ENCODE results near the gene TIMM13. TPM values are rescaled to one million over a fixed set of nuclear protein-coding genes. Genes with fewer than 3 reads are reported as not detected.

Gene TIMM13
- total RNA-seq, 1 experiment from 2014 or later = 81.8 TPM

GRCh38 chr19:2446381-2446780 is 19.0 kb upstream of the TIMM13 start:
- no peak for TF ChIP-seq CTCF (IDR thresholded peaks at IDR 0.05; ENCODE audit: unreplicated experiment)
- CTCF ChIA-PET = no interaction called here
- Mint-ChIP-seq H3K27ac (ENCODE audit: unreplicated experiment) (no peak overlapping the region), H3K36me3 (ENCODE audit: insufficient read depth, unreplicated experiment) (peaks cover 22% of the 10 kb centered on the region), H3K4me3 (ENCODE audit: low read depth, unreplicated experiment) (no peak overlapping the region), H3K4me1 (ENCODE audit: low read depth, unreplicated experiment) (no peaks in the 10 kb centered on the region), H3K27me3 (ENCODE audit: unreplicated experiment) (no peaks in the 10 kb centered on the region), H3K9me3 (ENCODE audit: low read depth, unreplicated experiment) (no peaks in the 10 kb centered on the region)
- no peak for DNase-seq
- intact Hi-C loops (cut with micrococcal nuclease; ENCODE audit: unreplicated experiment) = no loop called here
- no TSS peak for BruUV-seq (replicated peaks)

- Mint-ChIP-seq H3K27me3 (ENCODE audit: unreplicated experiment) (no peaks in the 10 kb centered on the region), H3K27ac (ENCODE audit: unreplicated experiment) (no peak overlapping the region), H3K4me1 (ENCODE audit: low read depth, unreplicated experiment) (no peaks in the 10 kb centered on the region), H3K4me3 (ENCODE audit: low read depth, unreplicated experiment) (no peak overlapping the region), H3K36me3 (ENCODE audit: insufficient read depth, unreplicated experiment) (peaks cover 16% of the 10 kb centered on the region), H3K9me3 (ENCODE audit: low read depth, unreplicated experiment) (no peaks in the 10 kb centered on the region)
- no peak for TF ChIP-seq CTCF (IDR thresholded peaks at IDR 0.05; ENCODE audit: unreplicated experiment)
- CTCF ChIA-PET = no interaction called here
- no peak for DNase-seq
- intact Hi-C loops (cut with micrococcal nuclease; ENCODE audit: unreplicated experiment) = no loop called here
- BruUV-seq (replicated peaks) = no TSS peak
Observed at GRCh38 chr19:2444251-2445002, 17.0 kb upstream of the TIMM13 start.

- intact Hi-C loops (cut with micrococcal nuclease; ENCODE audit: unreplicated experiment) = no loop called here
- BruUV-seq (replicated peaks) = no TSS peak
- no peak for DNase-seq
- CTCF ChIA-PET = interaction anchor here (0.8 kb wide), 1 partner anchor 10 kb away, joined by 3 read pairs; no protein-coding TSS in a partner anchor
- Mint-ChIP-seq H3K27me3 (ENCODE audit: unreplicated experiment) (no peaks in the 10 kb centered on the region), H3K27ac (ENCODE audit: unreplicated experiment) (no peak overlapping the region), H3K9me3 (ENCODE audit: low read depth, unreplicated experiment) (no peaks in the 10 kb centered on the region), H3K4me3 (ENCODE audit: low read depth, unreplicated experiment) (no peak overlapping the region), H3K4me1 (ENCODE audit: low read depth, unreplicated experiment) (no peaks in the 10 kb centered on the region), H3K36me3 (ENCODE audit: insufficient read depth, unreplicated experiment) (peaks cover 16% of the 10 kb centered on the region)
- TF ChIP-seq CTCF (IDR thresholded peaks at IDR 0.05; ENCODE audit: unreplicated experiment) = no peak
Observed at GRCh38 chr19:2443785-2444182, 16.4 kb upstream of the TIMM13 start.

- no peak for TF ChIP-seq CTCF (IDR thresholded peaks at IDR 0.05; ENCODE audit: unreplicated experiment)
- BruUV-seq (replicated peaks) = no TSS peak
- Mint-ChIP-seq H3K27ac (ENCODE audit: unreplicated experiment) (no peak overlapping the region), H3K27me3 (ENCODE audit: unreplicated experiment) (no peaks in the 10 kb centered on the region), H3K9me3 (ENCODE audit: low read depth, unreplicated experiment) (no peaks in the 10 kb centered on the region), H3K36me3 (ENCODE audit: insufficient read depth, unreplicated experiment) (peaks cover 16% of the 10 kb centered on the region), H3K4me3 (ENCODE audit: low read depth, unreplicated experiment) (no peak overlapping the region), H3K4me1 (ENCODE audit: low read depth, unreplicated experiment) (no peaks in the 10 kb centered on the region)
- CTCF ChIA-PET = interaction anchor here (0.8 kb wide), 1 partner anchor 11 kb away, joined by 3 read pairs; no protein-coding TSS in a partner anchor
- no peak for DNase-seq
- intact Hi-C loops (cut with micrococcal nuclease; ENCODE audit: unreplicated experiment) = no loop called here
Observed at GRCh38 chr19:2443116-2443784, 15.9 kb upstream of the TIMM13 start.
